Daoy (cell line): Measurements from ENCODE around the gene ARL5C. TPM values are rescaled to one million over a fixed set of nuclear protein-coding genes. Genes with fewer than 3 reads are reported as not detected.
"Not testable (repeated sequence)": the region's sequence is repeated elsewhere in the genome, so short reads cannot be mapped to it uniquely, and the experiment has no call there.

Experiments used
- DNase-seq: peaks from one replicate; pipeline ENCODE4 v3.0.0-alpha.2; 2015; ENCODE audit warnings: low read depth
- total RNA-seq: library from RNA; depleted of rRNA; stranded (reverse); fragments of >200 nt; shearing (Covaris generic); gene quantifications from 2 replicates; pipeline ENCODE4 v1.2.3, GENCODE V29; 2014

Gene ARL5C
- total RNA-seq, 1 experiment from 2014 or later = not detected

GRCh38 chr17:39194089-39194984 lies 28.4 kb upstream of the ARL5C start:
- DNase-seq = no peak

GRCh38 chr17:39193346-39193745 lies 27.4 kb upstream of the ARL5C start:
- no peak for DNase-seq

- DNase-seq = no peak
Measured at GRCh38 chr17:39192901-39193300, 26.9 kb upstream of the ARL5C start.

GRCh38 chr17:39191750-39192510 lies 26.0 kb upstream of the ARL5C start:
- no peak for DNase-seq

- DNase-seq = no peak
Measured at GRCh38 chr17:39187152-39187830, 21.3 kb upstream of the ARL5C start.

- no peak for DNase-seq
Measured at GRCh38 chr17:39186481-39187002, 20.6 kb upstream of the ARL5C start.

- no peak for DNase-seq
Measured at GRCh38 chr17:39183720-39184119, 17.8 kb upstream of the ARL5C start.

GRCh38 chr17:39183045-39183444 lies 17.1 kb upstream of the ARL5C start:
- DNase-seq = no peak

- DNase-seq = no peak
Measured at GRCh38 chr17:39181303-39181702, 15.3 kb upstream of the ARL5C start.

GRCh38 chr17:39178536-39178935 lies 12.6 kb upstream of the ARL5C start:
- peak; percentile 27 for DNase-seq

- no peak for DNase-seq
Measured at GRCh38 chr17:39177256-39177655, 11.3 kb upstream of the ARL5C start.

GRCh38 chr17:39175695-39176093 lies 9.7 kb upstream of the ARL5C start:
- DNase-seq = peak; percentile 33

- peak; percentile 64 for DNase-seq
Measured at GRCh38 chr17:39174920-39175694, 9.1 kb upstream of the ARL5C start.

- no peak for DNase-seq
Measured at GRCh38 chr17:39173526-39174274, 7.7 kb upstream of the ARL5C start.

GRCh38 chr17:39173080-39173479 lies 7.1 kb upstream of the ARL5C start:
- DNase-seq = no peak

GRCh38 chr17:39171933-39172332 lies 6.0 kb upstream of the ARL5C start:
- no peak for DNase-seq

GRCh38 chr17:39170558-39170957 lies 4.6 kb upstream of the ARL5C start:
- no peak for DNase-seq

GRCh38 chr17:39170109-39170508 lies 4.1 kb upstream of the ARL5C start:
- no peak for DNase-seq

GRCh38 chr17:39169518-39169917 lies 3.6 kb upstream of the ARL5C start:
- DNase-seq = no peak

GRCh38 chr17:39169101-39169500 lies 3.1 kb upstream of the ARL5C start:
- no peak for DNase-seq

GRCh38 chr17:39168503-39168902 lies 2.5 kb upstream of the ARL5C start:
- not testable (repeated sequence) for DNase-seq
